ENCODE measurements around the gene SLC50A1.

The SLC50A1 gene

GRCh38 chr1:155170806-155171205, 35.2 kb downstream of the SLC50A1 start:
- DNase-seq (ENCODE audit: low read depth): no peak
- TF ChIP-seq, protein P1, sequence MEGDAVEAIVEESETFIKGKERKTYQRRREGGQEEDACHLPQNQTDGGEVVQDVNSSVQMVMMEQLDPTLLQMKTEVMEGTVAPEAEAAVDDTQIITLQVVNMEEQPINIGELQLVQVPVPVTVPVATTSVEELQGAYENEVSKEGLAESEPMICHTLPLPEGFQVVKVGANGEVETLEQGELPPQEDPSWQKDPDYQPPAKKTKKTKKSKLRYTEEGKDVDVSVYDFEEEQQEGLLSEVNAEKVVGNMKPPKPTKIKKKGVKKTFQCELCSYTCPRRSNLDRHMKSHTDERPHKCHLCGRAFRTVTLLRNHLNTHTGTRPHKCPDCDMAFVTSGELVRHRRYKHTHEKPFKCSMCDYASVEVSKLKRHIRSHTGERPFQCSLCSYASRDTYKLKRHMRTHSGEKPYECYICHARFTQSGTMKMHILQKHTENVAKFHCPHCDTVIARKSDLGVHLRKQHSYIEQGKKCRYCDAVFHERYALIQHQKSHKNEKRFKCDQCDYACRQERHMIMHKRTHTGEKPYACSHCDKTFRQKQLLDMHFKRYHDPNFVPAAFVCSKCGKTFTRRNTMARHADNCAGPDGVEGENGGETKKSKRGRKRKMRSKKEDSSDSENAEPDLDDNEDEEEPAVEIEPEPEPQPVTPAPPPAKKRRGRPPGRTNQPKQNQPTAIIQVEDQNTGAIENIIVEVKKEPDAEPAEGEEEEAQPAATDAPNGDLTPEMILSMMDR (IDR thresholded peaks at IDR 0.05; ENCODE audit: low read depth, low read length, missing control alignments): no peak
- in situ Hi-C loops (cut with HindIII; ENCODE audit: low sequenced_read_pairs): no loop called here
- no peak overlapping the region for H3K4me3 ChIP-seq (ENCODE audit: low read depth, low read length)

DNA sequence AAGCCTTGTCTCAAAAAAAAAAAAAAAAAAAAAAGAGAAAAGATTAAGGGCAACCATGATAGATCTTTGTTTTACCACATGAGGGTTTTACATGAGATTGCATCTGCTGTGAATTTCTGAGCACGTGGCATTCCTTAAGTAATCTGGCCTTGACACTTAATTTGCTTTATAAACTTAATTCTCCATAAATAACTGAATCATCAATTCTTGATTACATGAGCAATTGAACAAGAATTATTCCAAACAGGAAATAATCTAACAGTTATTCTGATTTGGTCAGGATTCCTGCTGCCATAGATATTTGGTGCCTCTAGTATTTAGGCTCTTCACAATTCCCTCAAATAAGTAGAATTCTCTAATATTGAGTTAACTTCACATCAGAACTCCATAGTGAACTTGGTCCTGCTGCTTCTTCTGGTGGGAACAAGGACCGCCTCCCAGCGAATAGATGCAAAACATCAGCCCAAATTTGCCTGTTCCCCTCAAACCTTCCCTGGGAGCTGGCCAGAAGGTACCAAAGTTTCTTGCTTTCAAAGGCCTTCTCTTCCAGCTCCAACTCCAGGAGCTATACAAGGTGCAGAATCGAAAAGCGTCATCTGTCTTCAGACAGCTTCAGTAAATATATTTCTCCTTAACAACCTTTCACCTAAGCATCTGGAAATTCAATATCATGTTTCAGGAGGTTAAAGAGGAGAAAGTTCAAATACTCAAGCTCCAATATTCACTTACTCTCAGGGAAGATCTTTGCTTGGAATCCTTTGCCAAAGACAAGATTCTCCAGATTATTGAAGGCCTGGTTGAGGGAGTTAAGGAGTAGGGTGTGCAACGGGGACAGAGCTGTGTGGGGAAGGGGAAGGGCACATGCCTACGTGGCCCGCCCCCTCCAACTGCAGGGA, 36.4 kb downstream of the SLC50A1 start:
- in situ Hi-C loops (cut with HindIII; ENCODE audit: low sequenced_read_pairs): no loop called here
- no peak for DNase-seq (ENCODE audit: low read depth)
- TF ChIP-seq, protein P1 (IDR thresholded peaks at IDR 0.05; ENCODE audit: low read depth, low read length, missing control alignments): no peak
- peak overlapping the region; percentile 96 for H3K4me3 ChIP-seq (ENCODE audit: low read depth, low read length)

DNA sequence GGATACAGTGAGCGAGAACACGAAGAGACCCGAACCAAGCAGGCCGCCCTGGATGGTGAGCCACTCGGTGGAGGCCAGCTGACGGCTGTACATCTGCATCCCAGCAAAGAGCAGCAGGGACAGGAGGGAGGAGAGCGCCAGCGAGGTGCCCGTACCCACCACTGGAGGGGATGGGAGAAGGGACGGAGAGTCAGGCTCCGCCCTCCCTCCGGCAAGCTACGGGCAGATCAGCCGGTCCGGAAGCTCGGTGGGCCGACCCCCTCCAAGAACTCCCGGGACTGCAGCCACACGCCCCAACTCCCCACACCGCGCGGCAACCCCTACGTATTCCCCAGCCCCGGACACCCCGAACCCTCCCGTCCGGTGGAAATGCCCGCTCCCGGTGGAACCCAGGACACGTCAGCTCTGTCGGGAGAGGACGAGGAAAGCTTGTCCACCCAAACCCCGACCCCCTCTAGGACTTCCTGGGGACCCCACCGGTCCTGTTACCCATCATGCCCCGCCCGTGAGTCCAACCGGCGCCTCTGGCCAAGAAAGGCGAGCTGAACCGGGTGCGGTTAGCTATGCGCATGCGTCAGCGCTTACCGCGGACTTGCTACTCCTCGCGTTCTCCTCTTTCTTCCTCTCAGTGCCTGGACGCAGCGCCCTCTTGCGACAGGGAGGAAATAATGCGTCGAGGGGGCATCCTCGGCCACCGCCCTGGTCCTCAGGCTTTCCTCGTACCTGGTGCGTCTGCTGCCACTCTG, 37.3 kb downstream of the SLC50A1 start, which contains the start of gene KRTCAP2:
KRTCAP2 (minus strand) TSS at position 573 of the 746 bp plus-strand sequence; CDS start at position 493, 80 bp downstream.
- TF ChIP-seq, protein P1 (IDR thresholded peaks at IDR 0.05; ENCODE audit: low read depth, low read length, missing control alignments): peak; percentile 93
- H3K4me3 ChIP-seq (ENCODE audit: low read depth, low read length): peak within 1 kb of the TSS; percentile 96
- in situ Hi-C loops (cut with HindIII; ENCODE audit: low sequenced_read_pairs): no loop called here
- DNase-seq (ENCODE audit: low read depth): peak; percentile 91

DNA sequence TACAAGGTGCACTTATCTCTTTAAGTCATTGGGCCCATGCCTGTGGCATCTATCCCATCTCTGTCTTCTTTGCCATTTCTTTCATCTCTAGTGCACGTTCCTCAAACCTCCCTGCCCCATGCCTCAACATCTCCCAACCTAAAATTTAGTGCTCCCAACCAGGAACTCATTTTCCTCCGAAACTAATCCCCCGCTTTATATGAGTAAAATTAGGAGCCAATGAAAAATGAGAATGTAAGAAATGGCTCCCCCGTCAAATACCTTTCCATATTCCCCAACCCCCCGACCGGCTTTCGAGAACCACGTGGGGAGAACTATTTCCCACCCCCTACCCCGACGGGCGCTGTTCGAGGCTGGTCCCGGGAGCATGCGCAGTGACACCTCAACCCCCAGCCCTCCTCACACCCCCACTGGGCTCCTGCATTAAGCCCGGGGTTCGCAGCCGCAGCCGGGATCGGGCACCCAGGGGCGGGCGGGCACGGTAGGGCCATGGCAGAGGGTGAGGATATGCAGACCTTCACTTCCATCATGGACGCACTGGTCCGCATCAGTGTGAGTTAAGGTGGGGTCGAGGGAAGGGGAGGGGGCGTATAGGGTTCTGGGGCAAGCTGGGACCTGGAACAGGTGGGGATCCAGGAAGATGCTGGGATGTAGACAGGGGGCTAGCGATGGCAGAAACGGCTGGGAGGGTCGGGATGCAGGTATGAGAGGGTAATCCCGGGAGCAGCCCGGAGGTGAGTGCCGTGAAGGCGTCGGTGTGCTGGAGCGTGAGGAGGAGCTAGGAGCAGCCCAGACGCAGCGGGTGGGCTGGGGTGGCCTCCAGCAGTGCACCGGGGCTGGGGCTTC, 38.0 kb downstream of the SLC50A1 start, which contains the start of gene TRIM46:
TRIM46 (plus strand) TSS at position 372 of the 846 bp plus-strand sequence; CDS start at position 490, 118 bp downstream.
- DNase-seq (ENCODE audit: low read depth): no peak
- in situ Hi-C loops (cut with HindIII; ENCODE audit: low sequenced_read_pairs): no loop called here
- TF ChIP-seq, protein P1 (IDR thresholded peaks at IDR 0.05; ENCODE audit: low read depth, low read length, missing control alignments): no peak
- H3K4me3 ChIP-seq (ENCODE audit: low read depth, low read length): peak within 1 kb of the TSS; percentile 96

DNA sequence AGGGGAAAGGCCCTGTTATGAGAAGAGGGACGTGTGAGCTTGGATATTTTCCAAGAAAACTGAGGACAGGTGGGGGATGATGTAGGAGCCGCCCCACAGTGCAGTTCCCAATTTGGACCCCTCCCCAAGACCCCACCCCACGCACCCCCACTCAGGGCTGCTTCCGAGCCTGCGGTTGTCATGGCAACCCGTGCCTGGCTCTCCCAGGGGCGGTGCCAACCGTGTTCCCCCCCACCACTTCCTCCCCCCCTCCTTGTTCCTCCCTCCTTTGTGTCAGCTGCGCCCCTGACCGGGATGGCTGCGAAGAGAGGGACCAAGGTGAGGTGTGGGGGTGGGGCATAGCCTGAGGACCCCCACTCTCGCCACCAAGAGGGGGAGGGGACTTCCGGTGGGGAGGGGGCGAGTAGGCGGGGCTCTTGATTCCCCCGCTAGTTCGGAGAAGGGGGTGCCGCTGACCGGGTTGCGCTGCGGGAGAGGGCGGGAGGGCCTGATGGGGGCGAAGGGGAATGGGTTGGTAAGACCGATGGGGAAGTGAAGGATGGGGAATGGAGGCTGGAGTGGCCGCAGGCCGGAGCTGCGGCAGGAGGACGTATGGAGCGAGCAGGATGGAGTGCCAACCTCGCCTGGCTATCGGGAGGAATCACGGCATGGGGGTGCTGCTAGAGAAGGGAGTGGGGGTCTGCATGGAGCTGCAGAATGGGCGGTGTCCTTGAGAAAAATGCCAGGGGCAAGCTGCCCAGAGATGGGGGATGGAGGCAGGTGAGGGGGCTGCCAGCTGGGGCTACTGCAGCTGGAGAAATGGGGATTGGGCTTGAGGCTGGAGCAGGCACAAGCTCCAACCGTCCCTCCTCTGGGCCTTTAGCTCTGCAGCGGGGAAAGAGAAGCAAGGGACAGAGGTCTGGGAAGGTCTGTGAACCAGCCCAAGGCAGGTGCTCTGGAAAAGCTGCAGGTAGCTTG, 39.0 kb downstream of the SLC50A1 start:
- in situ Hi-C loops (cut with HindIII; ENCODE audit: low sequenced_read_pairs): no loop called here
- TF ChIP-seq, protein P1 (IDR thresholded peaks at IDR 0.05; ENCODE audit: low read depth, low read length, missing control alignments): no peak
- H3K4me3 ChIP-seq (ENCODE audit: low read depth, low read length): peak overlapping the region; percentile 96
- no peak for DNase-seq (ENCODE audit: low read depth)
